Measurements from ENCODE around the gene DLEC1.

DNA sequence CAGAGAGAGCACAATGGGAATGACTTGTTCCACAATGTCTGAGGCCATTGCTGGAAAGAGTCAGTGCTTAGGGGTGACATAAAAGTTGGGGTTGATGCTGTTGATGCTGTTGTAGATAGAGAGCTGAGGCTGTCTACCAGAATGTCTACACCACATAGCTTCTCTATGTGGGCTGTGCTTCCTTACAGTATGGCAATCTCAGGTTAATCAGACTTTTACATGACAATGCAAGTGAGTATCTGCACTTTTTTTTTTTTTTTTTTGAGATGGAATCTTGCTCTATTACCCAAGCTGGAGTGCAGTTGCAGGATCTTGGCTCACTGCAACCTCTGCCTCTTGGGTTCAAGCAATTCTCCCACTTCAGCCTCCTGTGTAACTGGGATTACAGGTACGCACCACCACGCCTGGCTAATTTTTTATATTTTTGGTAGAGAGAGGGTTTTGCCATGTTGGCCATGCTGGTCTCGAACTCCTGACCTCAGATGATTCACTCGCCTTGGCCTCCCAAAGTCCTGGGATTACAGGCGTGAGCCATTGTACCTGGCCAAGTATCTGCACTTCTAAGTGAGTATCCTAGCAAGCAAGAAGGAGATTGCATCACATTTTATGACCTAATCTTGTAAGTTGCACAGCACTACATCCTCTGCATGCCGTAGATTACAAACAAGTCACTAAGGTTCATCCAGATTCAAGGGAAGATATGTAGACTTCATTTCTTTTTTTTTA, 28.7 kb downstream of the DLEC1 start:
- no peak for TF ChIP-seq POLR2AphosphoS5 (IDR thresholded peaks at IDR 0.05; ENCODE audit: low read depth)
- no peak for TF ChIP-seq JUNB (IDR thresholded peaks at IDR 0.05; ENCODE audit: unreplicated experiment)

Data from GM23338 (cell line).